Measurements from ENCODE around the gene MYCBP2. TPM values are rescaled to one million over a fixed set of nuclear protein-coding genes. Genes with fewer than 3 reads are reported as not detected.

The MYCBP2 gene
- total and polyA plus RNA-seq, 7 donors: 3.7 to 130 (median 93.5) TPM

- TF ChIP-seq EP300 (IDR thresholded peaks at IDR 0.05) (no peak), POLR2AphosphoS5 (IDR thresholded peaks at IDR 0.05) (no peak), POLR2A (IDR thresholded peaks at IDR 0.05) (no peak), CTCF (IDR thresholded peaks at IDR 0.05) (no peak)
- intact Hi-C loops (cut with DNase I): no loop called here
- whole genome bisulfite sequencing, 2 donors: 96 to 98% methylated on average over 3 of the region's 3 CpGs
These were observed 232.1 kb downstream of the MYCBP2 start for GRCh38 chr13:77094773-77095172.

GRCh38 chr13:77093735-77094134 lies 233.2 kb downstream of the MYCBP2 start:
- intact Hi-C loops (cut with DNase I): no loop called here
- TF ChIP-seq EP300 (IDR thresholded peaks at IDR 0.05) (no peak), CTCF (IDR thresholded peaks at IDR 0.05) (no peak), POLR2A (IDR thresholded peaks at IDR 0.05) (no peak), POLR2AphosphoS5 (IDR thresholded peaks at IDR 0.05) (no peak)
- H3K9me3 ChIP-seq: no peaks in the 10 kb centered on the region
- WGBS, 2 donors: 72 to 83% methylated on average over 1 of the region's 1 CpG
- peaks cover 5 to 75% (median 14%) of the 10 kb centered on the region in 4 donors for H3K36me3 ChIP-seq
- H3K4me3 ChIP-seq: no peak overlapping the region
- no peak overlapping the region for H3K27ac ChIP-seq
- H3K27me3 ChIP-seq: no peaks in the 10 kb centered on the region
- no peaks in the 10 kb centered on the region for H3K4me1 ChIP-seq
- DNase-seq: no peak

More at GRCh38 chr13:77094773-77095172, 232.1 kb downstream of the MYCBP2 start:
- Histone ChIP-seq H3K27ac (no peak overlapping the region), H3K9me3 (no peaks in the 10 kb centered on the region), H3K36me3 (peaks cover 6 to 71% (median 17%) of the 10 kb centered on the region in 4 donors), H3K4me3 (no peak overlapping the region), H3K27me3 (no peaks in the 10 kb centered on the region), H3K4me1 (no peaks in the 10 kb centered on the region)
- DNase-seq: no peak

GRCh38 chr13:77084755-77085154 lies 242.1 kb downstream of the MYCBP2 start:
- Histone ChIP-seq H3K9me3 (no peaks in the 10 kb centered on the region), H3K27ac (no peak overlapping the region), H3K27me3 (no peaks in the 10 kb centered on the region), H3K4me3 (no peak overlapping the region), H3K36me3 (peaks cover 6 to 89% (median 19%) of the 10 kb centered on the region in 4 donors), H3K4me1 (no peaks in the 10 kb centered on the region)
- TF ChIP-seq POLR2A (IDR thresholded peaks at IDR 0.05) (no peak), CTCF (IDR thresholded peaks at IDR 0.05) (no peak), POLR2AphosphoS5 (IDR thresholded peaks at IDR 0.05) (no peak), EP300 (IDR thresholded peaks at IDR 0.05) (no peak)
- WGBS, 2 donors: 94 to 95% methylated on average over 2 of the region's 2 CpGs
- intact Hi-C loops (cut with DNase I): no loop called here
- DNase-seq: no peak

GRCh38 chr13:77079902-77080413 lies 246.9 kb downstream of the MYCBP2 start:
- Histone ChIP-seq H3K9me3 (no peaks in the 10 kb centered on the region), H3K36me3 (peaks cover 6 to 97% (median 23%) of the 10 kb centered on the region in 4 donors), H3K27me3 (no peaks in the 10 kb centered on the region), H3K27ac (no peak overlapping the region), H3K4me1 (no peaks in the 10 kb centered on the region), H3K4me3 (no peak overlapping the region)
- intact Hi-C loops (cut with DNase I): no loop called here
- TF ChIP-seq EP300 (IDR thresholded peaks at IDR 0.05) (no peak), POLR2A (IDR thresholded peaks at IDR 0.05) (no peak), CTCF (IDR thresholded peaks at IDR 0.05) (no peak), POLR2AphosphoS5 (IDR thresholded peaks at IDR 0.05) (no peak)
- no peak for DNase-seq

- Histone ChIP-seq H3K27me3 (no peaks in the 10 kb centered on the region), H3K4me3 (no peak overlapping the region), H3K36me3 (peaks cover 4 to 80% (median 15%) of the 10 kb centered on the region in 4 donors), H3K4me1 (no peaks in the 10 kb centered on the region), H3K27ac (no peak overlapping the region), H3K9me3 (no peaks in the 10 kb centered on the region)
- TF ChIP-seq EP300 (IDR thresholded peaks at IDR 0.05) (no peak), CTCF (IDR thresholded peaks at IDR 0.05) (no peak), POLR2AphosphoS5 (IDR thresholded peaks at IDR 0.05) (no peak), POLR2A (IDR thresholded peaks at IDR 0.05) (no peak)
- DNase-seq: no peak
- 93 to 96% methylated on average over 2 of the region's 2 CpGs for WGBS, 2 donors
- intact Hi-C loops (cut with DNase I): no loop called here
These were observed 259.4 kb downstream of the MYCBP2 start for GRCh38 chr13:77067519-77067918.

Data from sigmoid colon (tissue), 7 donors.